ENCODE measurements around the gene OR52E5.

Gene OR52E5

DNA sequence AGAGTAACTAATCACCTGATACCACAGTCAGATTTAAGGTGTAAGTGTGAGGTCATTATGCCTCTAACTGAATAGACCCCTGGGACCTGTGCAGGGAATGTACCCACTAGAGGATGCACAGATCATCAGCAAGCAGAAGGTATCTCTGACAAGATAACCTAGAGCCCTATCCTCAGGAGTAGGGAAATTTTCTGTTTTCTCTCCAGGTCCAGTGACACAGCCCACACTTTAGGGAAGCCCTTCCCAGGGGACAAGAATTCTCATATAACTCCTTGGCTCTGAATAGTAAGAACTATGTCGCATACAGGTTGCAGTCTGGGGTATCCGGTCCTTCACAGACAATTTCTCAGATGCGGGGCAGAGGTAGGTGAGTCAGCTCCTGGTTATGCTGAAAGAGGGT, at the start of gene OR52E5:
Gene OR52E5 (plus strand): TSS at position 301 of the 400 bp plus-strand sequence. CDS start 7,569 bp downstream, outside the sequence.
- DNase-seq: no peak

GRCh38 chr11:5846701-5847100, 46.3 kb upstream of the OR52E5 start:
- no peak for DNase-seq

DNA sequence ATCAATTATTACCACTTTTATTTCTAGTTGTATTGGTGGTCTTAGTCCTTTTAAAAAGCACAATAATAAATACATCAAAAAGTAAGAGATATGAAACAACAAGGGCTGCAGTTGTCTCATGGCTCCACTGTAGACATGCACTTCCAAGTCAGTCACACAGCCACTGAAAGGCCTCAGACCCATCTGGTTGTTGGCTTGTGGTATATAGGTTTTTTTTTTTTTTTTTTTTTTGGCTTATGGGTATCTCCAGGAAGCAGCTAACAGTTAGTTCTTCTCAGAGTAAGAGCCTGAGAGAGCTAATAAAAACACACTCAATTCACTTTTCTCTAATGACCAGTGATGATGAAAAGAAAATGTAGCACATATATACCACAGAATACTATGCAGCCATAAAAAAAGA, 45.3 kb upstream of the OR52E5 start:
- no peak for DNase-seq

- DNase-seq: no peak
Observed at GRCh38 chr11:5851002-5851401, 42.0 kb upstream of the OR52E5 start.

DNA sequence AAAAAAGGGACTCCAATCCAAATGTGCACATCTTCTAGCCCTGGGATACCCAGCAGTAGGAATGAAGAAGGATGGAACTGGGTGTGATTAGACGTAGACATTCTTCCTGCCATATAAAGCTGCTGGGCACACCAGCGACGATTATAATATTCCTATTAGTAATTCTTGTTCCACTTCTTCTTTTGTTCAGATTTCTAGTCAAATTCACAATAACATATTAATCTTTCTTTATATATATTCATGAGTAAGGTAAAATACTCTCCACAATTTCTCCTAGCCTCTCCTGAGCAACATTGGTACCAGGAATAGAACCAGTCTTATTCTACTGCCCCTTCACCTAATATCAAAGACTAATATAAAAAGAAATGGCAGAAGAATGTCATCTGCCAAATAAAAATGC, 35.4 kb upstream of the OR52E5 start, which contains the start of gene OR52E8:
Gene OR52E8 (minus strand): TSS at position 101 of the 400 bp plus-strand sequence. CDS start 0 bp downstream, at position 101.
- DNase-seq: no peak

- no peak for DNase-seq
Observed at GRCh38 chr11:5865826-5866225, 27.2 kb upstream of the OR52E5 start.

DNA sequence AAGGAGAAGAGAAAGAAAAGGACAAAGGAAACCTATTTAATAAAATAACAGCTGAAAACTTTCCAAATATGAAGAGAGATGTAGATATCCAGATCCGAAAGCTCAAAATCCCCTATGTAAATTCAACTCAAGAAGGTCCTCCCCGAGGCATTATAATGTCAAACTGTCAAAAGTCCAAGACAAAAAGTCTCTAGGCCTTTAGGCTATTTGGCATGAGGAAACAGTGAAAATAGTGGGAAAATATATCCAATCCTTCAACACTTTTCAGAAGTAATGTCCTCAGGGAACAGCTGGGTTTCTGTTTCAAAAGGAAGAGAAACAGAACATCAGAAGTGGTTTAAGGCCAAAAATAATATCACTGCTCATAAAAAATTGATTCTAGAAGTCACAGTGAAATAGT, 14.4 kb upstream of the OR52E5 start:
- no peak for DNase-seq

GRCh38 chr11:5880329-5880728, 12.7 kb upstream of the OR52E5 start, which contains the start of gene OR52E4:
OR52E4 (plus strand) TSS chr11:5880629; CDS start chr11:5884293, 3,664 bp downstream.
- DNase-seq: no peak

GRCh38 chr11:5881756-5882155, 11.3 kb upstream of the OR52E5 start:
- no peak for DNase-seq

- no peak for DNase-seq
Observed at GRCh38 chr11:5887172-5887571, 5.8 kb upstream of the OR52E5 start.

GRCh38 chr11:5887661-5888060, 5.3 kb upstream of the OR52E5 start:
- DNase-seq: no peak

DNA sequence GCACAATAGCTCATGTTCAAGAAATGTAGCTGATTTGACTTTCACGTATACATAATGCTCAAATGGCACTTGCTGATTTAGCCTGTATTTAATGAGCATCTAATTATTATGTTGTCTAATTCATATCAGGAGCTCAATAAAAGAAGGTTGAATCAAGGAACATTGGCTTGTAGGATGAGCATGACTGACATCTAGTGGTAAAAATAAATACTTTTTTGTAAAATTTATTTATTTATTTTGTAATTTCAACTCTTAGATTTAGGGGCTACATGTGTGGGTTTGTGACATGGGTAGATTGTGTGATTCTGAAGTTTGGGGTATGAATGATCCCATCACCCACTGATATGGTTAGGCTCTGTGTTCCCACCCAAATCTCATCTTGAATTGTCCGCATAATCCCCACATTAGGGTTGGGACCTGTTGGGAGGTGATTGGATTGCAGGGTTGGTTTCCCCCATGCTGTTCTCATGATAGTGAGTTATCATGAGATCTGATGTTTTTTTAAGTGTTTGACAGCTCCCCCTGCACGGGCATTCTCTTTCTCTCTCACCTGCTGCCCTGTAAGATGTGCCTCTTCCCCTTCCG, 1.7 kb upstream of the OR52E5 start:
- no peak for DNase-seq

DNA sequence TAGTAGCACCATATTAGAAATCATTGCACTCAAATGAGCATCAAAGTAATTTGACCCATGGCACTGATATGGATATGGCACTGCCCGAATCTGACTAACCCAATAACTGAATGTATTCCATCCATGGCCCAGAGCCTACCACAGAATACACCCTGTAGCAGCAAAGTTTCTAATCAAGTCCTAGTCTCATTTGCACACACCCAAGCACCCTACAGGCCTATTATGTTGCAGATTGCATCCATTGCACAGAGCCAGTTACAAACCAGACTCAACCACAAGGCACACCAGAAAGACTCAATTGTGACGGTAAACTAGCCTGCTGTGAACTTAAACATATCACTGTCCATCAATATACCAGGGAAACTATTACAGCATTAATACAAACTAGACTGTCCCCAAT, 6.5 kb downstream of the OR52E5 start:
- no peak for DNase-seq

DNA sequence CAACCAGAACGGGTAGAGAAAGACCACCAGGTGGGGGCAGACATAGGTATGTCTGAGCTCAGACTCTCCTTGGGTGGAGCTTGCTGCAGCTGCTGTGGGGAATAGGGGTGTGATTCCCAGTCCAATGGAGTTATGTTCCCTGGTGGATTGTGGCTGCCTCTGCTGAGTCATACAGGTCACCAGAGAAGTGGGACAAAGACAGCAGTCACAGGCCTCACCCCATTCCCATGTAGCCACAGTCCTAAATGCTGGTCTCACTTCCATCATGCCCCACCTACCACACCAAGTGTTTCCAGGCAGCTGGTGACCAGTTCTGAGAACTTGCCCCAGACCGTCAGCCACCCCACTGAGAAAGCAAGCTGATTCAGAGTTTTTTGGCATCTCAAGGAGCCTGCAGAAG, 17.5 kb downstream of the OR52E5 start:
- no peak for DNase-seq

GRCh38 chr11:5922749-5923426, 29.9 kb downstream of the OR52E5 start:
- DNase-seq: no peak

DNA sequence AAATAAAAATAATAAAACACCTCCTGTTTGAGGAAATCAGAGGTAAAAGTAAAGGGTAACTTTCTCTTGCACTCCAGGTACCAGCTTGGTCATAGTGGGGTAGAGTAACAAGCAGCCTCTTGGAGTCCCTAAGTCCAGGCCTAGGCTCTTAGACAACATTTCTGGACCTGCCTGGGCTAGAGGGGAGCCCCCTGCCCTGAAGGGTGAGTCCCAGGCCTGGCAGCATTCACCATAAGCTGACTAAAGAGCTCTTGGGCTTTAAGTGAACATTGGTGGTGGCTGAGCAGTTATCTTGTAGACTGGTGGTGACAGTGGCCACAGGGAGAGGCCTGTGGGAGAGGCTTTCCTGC, 30.4 kb downstream of the OR52E5 start:
- no peak for DNase-seq

GRCh38 chr11:5923794-5924193, 30.8 kb downstream of the OR52E5 start:
- no peak for DNase-seq

GRCh38 chr11:5928271-5928670, 35.3 kb downstream of the OR52E5 start:
- DNase-seq: no peak

GRCh38 chr11:5928811-5929210, 35.8 kb downstream of the OR52E5 start:
- no peak for DNase-seq

- DNase-seq: no peak
Observed at GRCh38 chr11:5929571-5930368, 36.8 kb downstream of the OR52E5 start.

DNA sequence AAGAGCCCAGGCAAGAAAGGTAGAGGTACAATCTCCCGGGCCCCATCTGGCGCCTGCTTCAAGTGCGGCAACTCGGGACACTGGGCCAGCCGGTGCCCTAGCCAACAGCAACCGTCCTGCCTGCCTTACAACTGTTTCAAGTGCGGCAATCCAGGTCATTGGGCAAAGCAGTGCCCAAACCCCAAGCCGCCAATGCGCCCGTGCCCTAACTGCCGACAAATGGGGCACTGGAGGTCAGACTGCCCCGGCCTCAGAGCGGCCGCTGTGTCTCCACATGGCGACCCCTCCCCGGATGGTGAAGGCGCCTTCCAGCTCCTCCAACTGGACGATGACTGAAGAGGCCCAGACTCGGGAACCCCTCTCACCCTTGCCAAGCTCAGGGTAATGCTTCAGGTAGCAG, 37.6 kb downstream of the OR52E5 start:
- DNase-seq: no peak

DNA sequence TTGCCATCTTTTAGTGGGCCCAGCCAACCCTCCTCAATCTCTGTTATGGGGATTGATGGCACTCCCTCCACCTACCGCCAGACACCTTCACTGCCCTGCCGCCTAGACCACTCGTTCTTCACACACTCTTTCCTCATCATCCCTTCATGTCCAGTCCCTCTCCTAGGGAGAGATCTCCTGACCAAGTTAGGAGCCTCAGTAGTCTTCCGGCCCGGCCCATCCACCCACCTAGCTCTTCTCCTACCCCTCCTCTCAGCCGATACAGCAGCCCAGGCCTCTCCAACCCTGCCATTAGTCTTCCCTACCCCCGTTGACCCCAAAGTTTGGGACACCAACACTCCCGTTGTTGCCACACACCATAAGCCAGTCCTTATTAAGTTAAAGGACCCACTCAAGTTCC, 38.1 kb downstream of the OR52E5 start:
- DNase-seq: no peak

DNA sequence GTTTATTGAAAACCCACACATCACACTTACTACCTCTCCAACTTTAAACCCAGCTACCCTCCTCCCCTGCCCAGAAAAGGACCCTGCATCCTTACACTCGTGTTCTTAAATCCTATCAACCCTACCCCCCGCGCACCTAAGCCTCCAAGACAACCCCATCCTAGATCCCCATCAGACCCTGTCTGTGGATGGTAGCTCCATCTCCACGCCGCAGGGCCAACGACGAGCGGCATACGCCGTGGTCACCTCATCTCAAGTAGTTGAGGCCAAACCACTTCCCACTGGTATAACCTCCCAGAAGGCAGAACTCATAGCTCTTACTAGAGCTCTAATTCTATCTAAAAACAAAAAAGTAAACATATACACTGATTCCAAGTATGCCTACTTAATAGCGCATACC, 39.7 kb downstream of the OR52E5 start:
- no peak for DNase-seq

DNA sequence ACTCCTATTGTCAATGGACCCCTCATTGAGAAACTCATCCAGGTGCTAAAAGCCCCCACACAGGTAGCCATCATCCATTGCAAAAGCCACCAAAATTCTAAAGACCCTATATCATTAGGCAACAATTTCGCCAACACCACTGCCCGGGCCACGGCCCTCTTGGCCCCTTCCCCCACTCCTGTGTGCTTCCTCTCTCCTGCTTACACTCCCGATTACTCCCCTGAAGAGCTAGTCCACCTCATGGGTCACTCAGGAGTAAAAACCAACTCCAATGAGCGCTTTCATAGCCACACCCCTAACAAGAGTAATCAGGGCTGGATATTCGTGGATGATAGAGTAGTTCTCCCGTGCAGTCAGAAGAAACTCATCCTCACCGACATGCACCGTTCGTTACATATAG, 40.1 kb downstream of the OR52E5 start:
- no peak for DNase-seq
